GM18505 (cell line): ENCODE results near the gene ZCRB1.

ENCODE experiments used
- ATAC-seq: cut with Tn5 transposase; IDR thresholded peaks from one replicate; pipeline ENCODE4 v1.9.1; 2021; ENCODE audit not compliant: unreplicated experiment
- POLR2A ChIP-seq: IDR thresholded peaks from 4 replicates; pipeline ENCODE4 v1.6.1; 2011; ENCODE audit warnings: borderline replicate concordance; ENCODE audit not compliant: insufficient read depth, insufficient read length; ENCODE audit errors: extremely low read depth

The ZCRB1 gene

GRCh38 chr12:42309996-42310395, 15.9 kb downstream of the ZCRB1 start:
- no peak for ATAC-seq
- no peak for TF ChIP-seq POLR2A

- no peak for TF ChIP-seq POLR2A
- ATAC-seq = no peak
Observed at GRCh38 chr12:42308390-42308789, 17.5 kb downstream of the ZCRB1 start.

GRCh38 chr12:42306297-42306696, 19.6 kb downstream of the ZCRB1 start:
- no peak for TF ChIP-seq POLR2A
- no peak for ATAC-seq

- ATAC-seq = peak; percentile 87
- TF ChIP-seq POLR2A = no peak
Observed at GRCh38 chr12:42299392-42300308, 26.2 kb downstream of the ZCRB1 start.

- no peak for TF ChIP-seq POLR2A
- ATAC-seq = no peak
Observed at GRCh38 chr12:42298887-42299286, 27.0 kb downstream of the ZCRB1 start.

GRCh38 chr12:42296503-42297109, 29.3 kb downstream of the ZCRB1 start:
- ATAC-seq = no peak
- no peak for TF ChIP-seq POLR2A

GRCh38 chr12:42291680-42292079, 34.2 kb downstream of the ZCRB1 start:
- ATAC-seq = no peak
- no peak for TF ChIP-seq POLR2A

- TF ChIP-seq POLR2A = no peak
- no peak for ATAC-seq
Observed at GRCh38 chr12:42288544-42288943, 37.4 kb downstream of the ZCRB1 start.

- no peak for TF ChIP-seq POLR2A
- no peak for ATAC-seq
Observed at GRCh38 chr12:42286741-42287140, 39.2 kb downstream of the ZCRB1 start.

- no peak for TF ChIP-seq POLR2A
- ATAC-seq = no peak
Observed at GRCh38 chr12:42285431-42285830, 40.5 kb downstream of the ZCRB1 start.

- no peak for TF ChIP-seq POLR2A
- no peak for ATAC-seq
Observed at GRCh38 chr12:42284876-42285275, 41.0 kb downstream of the ZCRB1 start.

GRCh38 chr12:42284157-42284556, 41.7 kb downstream of the ZCRB1 start:
- no peak for ATAC-seq
- no peak for TF ChIP-seq POLR2A

- no peak for TF ChIP-seq POLR2A
- ATAC-seq = no peak
Observed at GRCh38 chr12:42283739-42284138, 42.2 kb downstream of the ZCRB1 start.

- ATAC-seq = no peak
- no peak for TF ChIP-seq POLR2A
Observed at GRCh38 chr12:42282294-42282693, 43.6 kb downstream of the ZCRB1 start.
